Ascending aorta (tissue), 2 donors: ENCODE results near the gene GAB2. TPM values are rescaled to one million over a fixed set of nuclear protein-coding genes. Genes with fewer than 3 reads are reported as not detected.

ENCODE experiments used
- DNase-seq, 2 donors: peaks; one replicate each; pipeline ENCODE4 v3.0.0-alpha.2; 2019; ENCODE audit warnings: low spot score in 2 of 2
- H3K27ac ChIP-seq, 2 donors: fragments of 200-600 bp; sonication (generic); one replicate each; pipeline ENCODE4 v1.5.1; 2016 to 2017; ENCODE audit warnings: mild to moderate bottlenecking in 1 of 2
- H3K27me3 ChIP-seq: fragments of 200-600 bp; sonication (generic); one replicate; pipeline ENCODE4 v1.5.1; 2017
- H3K36me3 ChIP-seq, 2 donors: fragments of 200-600 bp; sonication (generic); one replicate each; pipeline ENCODE4 v1.5.1; 2016
- H3K4me1 ChIP-seq, 2 donors: fragments of 200-600 bp; sonication (generic); one replicate each; pipeline ENCODE4 v1.5.1; 2016 to 2017; ENCODE audit warnings: mild to moderate bottlenecking in 1 of 2
- H3K4me3 ChIP-seq, 2 donors: fragments of 200-600 bp; sonication (generic); one replicate each; pipeline ENCODE4 v1.5.1; 2016 to 2017; ENCODE audit warnings: mild to moderate bottlenecking in 1 of 2
- H3K9me3 ChIP-seq, 2 donors: fragments of 200-600 bp; sonication (generic); one replicate each; pipeline ENCODE4 v1.5.1; 2016
- CTCF ChIP-seq, 3 experiments: fragments of 200-600 bp in 2 of 3; fragments of 450-650 bp in 1 of 3; sonication (generic) in 2 of 3; IDR thresholded peaks; one replicate each; pipeline ENCODE4 v1.5.1; 2016 to 2019; ENCODE audit warnings: antibody characterized with exemption in 3 of 3, mild to moderate bottlenecking in 1 of 3, moderate library complexity in 1 of 3
- intact Hi-C: fragments of 100-400 bp; cut with DNase I; formaldehyde crosslinking; loops from one replicate; pipeline ENCODE4 v1.15.1; 2023
- total RNA-seq: library from RNA; depleted of rRNA; stranded (reverse); fragments of >200 nt; gene quantifications from one replicate; pipeline ENCODE4 v1.1.0, GENCODE V29; 2016

The GAB2 gene
- total RNA-seq, 1 donor from 2014 or later: 21.6 TPM

GRCh38 chr11:78256962-78257361 lies 160.7 kb downstream of the GAB2 start:
- H3K27ac ChIP-seq: peak overlapping the region; percentile 79 to 82
- DNase-seq: peak; percentile 62 to 95
- intact Hi-C loops: loop anchor here (2.0 kb wide), 1 partner anchor 24 kb away; no protein-coding TSS in a partner anchor
- H3K36me3 ChIP-seq: no peaks in the 10 kb centered on the region
- H3K4me1 ChIP-seq: peaks cover 12 to 39% of the 10 kb centered on the region in 2 donors
- H3K9me3 ChIP-seq: no peaks in the 10 kb centered on the region
- TF ChIP-seq CTCF (IDR thresholded peaks at IDR 0.05): no peak
- H3K4me3 ChIP-seq: no peak overlapping the region
- H3K27me3 ChIP-seq: no peaks in the 10 kb centered on the region

GRCh38 chr11:78255919-78256318 lies 161.7 kb downstream of the GAB2 start:
- H3K9me3 ChIP-seq: no peaks in the 10 kb centered on the region
- H3K4me3 ChIP-seq: no peak overlapping the region
- intact Hi-C loops: loop anchor here (2.0 kb wide), 1 partner anchor 23 kb away; no protein-coding TSS in a partner anchor
- H3K27ac ChIP-seq: peak overlapping the region; percentile 79 to 82
- no peaks in the 10 kb centered on the region for H3K27me3 ChIP-seq
- peaks cover 16 to 41% of the 10 kb centered on the region in 2 donors for H3K4me1 ChIP-seq
- no peak for DNase-seq
- TF ChIP-seq CTCF (IDR thresholded peaks at IDR 0.05): no peak
- H3K36me3 ChIP-seq: no peaks in the 10 kb centered on the region

- no peak for TF ChIP-seq CTCF (IDR thresholded peaks at IDR 0.05)
- intact Hi-C loops: no loop called here
- Histone ChIP-seq H3K4me1 (peaks cover 23 to 52% of the 10 kb centered on the region in 2 donors), H3K4me3 (no peak overlapping the region), H3K27me3 (no peaks in the 10 kb centered on the region), H3K9me3 (no peaks in the 10 kb centered on the region), H3K27ac (peak overlapping the region in 1 of 2 donors; percentile 79), H3K36me3 (peaks cover 0 to 10% of the 10 kb centered on the region in 2 donors)
- no peak for DNase-seq
Observed at GRCh38 chr11:78254268-78254667, 163.4 kb downstream of the GAB2 start.

GRCh38 chr11:78253797-78254196 lies 163.8 kb downstream of the GAB2 start:
- intact Hi-C loops: no loop called here
- Histone ChIP-seq H3K9me3 (no peaks in the 10 kb centered on the region), H3K4me3 (no peak overlapping the region), H3K27me3 (no peaks in the 10 kb centered on the region), H3K4me1 (peaks cover 23 to 52% of the 10 kb centered on the region in 2 donors), H3K27ac (no peak overlapping the region), H3K36me3 (peaks cover 0 to 10% of the 10 kb centered on the region in 2 donors)
- TF ChIP-seq CTCF (IDR thresholded peaks at IDR 0.05): no peak
- DNase-seq: no peak

GRCh38 chr11:78251083-78251775 lies 166.4 kb downstream of the GAB2 start:
- no peak for DNase-seq
- Histone ChIP-seq H3K9me3 (no peaks in the 10 kb centered on the region), H3K4me3 (no peak overlapping the region), H3K27ac (peak overlapping the region; percentile 61 to 75), H3K4me1 (peaks cover 20 to 38% of the 10 kb centered on the region in 2 donors), H3K27me3 (no peaks in the 10 kb centered on the region), H3K36me3 (peaks cover 0 to 34% of the 10 kb centered on the region in 2 donors)
- intact Hi-C loops: no loop called here
- no peak for TF ChIP-seq CTCF (IDR thresholded peaks at IDR 0.05)
